ENCODE data around the gene SEC14L5.
A peak's percentile ranks its signal among the peaks of the same experiment; 100 is the strongest.
"Not testable (repeated sequence)": the region's sequence is repeated elsewhere in the genome, so short reads cannot be mapped to it uniquely, and the experiment has no call there.

The SEC14L5 gene

GRCh38 chr16:5042574-5043171 lies 84.5 kb downstream of the SEC14L5 start:
- Histone ChIP-seq H3K9me3 (ENCODE audit: severe bottlenecking) (no peaks in the 10 kb centered on the region), H3K36me3 (no peaks in the 10 kb centered on the region), H3K27me3 (ENCODE audit: insufficient read depth, low read depth, severe bottlenecking) (no peaks in the 10 kb centered on the region), H3K4me3 (ENCODE audit: low read depth, low read length) (no peak overlapping the region), H3K27ac (no peak overlapping the region)
- TF ChIP-seq CTCF (IDR thresholded peaks at IDR 0.05; ENCODE audit: low read depth, low read length) = peak; percentile 40
- DNase-seq = no peak

GRCh38 chr16:5044011-5044540 lies 85.9 kb downstream of the SEC14L5 start:
- DNase-seq = no peak
- TF ChIP-seq CTCF (IDR thresholded peaks at IDR 0.05; ENCODE audit: low read depth, low read length) = no peak

GRCh38 chr16:5044581-5044980 lies 86.5 kb downstream of the SEC14L5 start:
- not testable (repeated sequence) for H3K27me3 ChIP-seq (ENCODE audit: insufficient read depth, low read depth, severe bottlenecking); H3K36me3 ChIP-seq

More at GRCh38 chr16:5044011-5044540, 85.9 kb downstream of the SEC14L5 start:
- H3K9me3 ChIP-seq (ENCODE audit: severe bottlenecking) = no peaks in the 10 kb centered on the region
- H3K36me3 ChIP-seq = no peaks in the 10 kb centered on the region
- H3K4me3 ChIP-seq (ENCODE audit: low read depth, low read length) = no peak overlapping the region
- no peaks in the 10 kb centered on the region for H3K27me3 ChIP-seq (ENCODE audit: insufficient read depth, low read depth, severe bottlenecking)
- H3K27ac ChIP-seq = no peak overlapping the region

GRCh38 chr16:5045499-5046115 lies 87.5 kb downstream of the SEC14L5 start:
- no peaks in the 10 kb centered on the region for H3K9me3 ChIP-seq (ENCODE audit: severe bottlenecking)
- DNase-seq = no peak
- H3K36me3 ChIP-seq = no peaks in the 10 kb centered on the region
- no peak overlapping the region for H3K4me3 ChIP-seq (ENCODE audit: low read depth, low read length)
- no peak overlapping the region for H3K27ac ChIP-seq
- H3K27me3 ChIP-seq (ENCODE audit: insufficient read depth, low read depth, severe bottlenecking) = no peaks in the 10 kb centered on the region
- TF ChIP-seq CTCF (IDR thresholded peaks at IDR 0.05; ENCODE audit: low read depth, low read length) = no peak

More at GRCh38 chr16:5044581-5044980, 86.5 kb downstream of the SEC14L5 start:
- H3K9me3 ChIP-seq (ENCODE audit: severe bottlenecking); H3K27ac ChIP-seq; H3K4me3 ChIP-seq (ENCODE audit: low read depth, low read length); DNase-seq: not testable (repeated sequence)

GRCh38 chr16:5046914-5047313 lies 88.8 kb downstream of the SEC14L5 start:
- no peak for TF ChIP-seq CTCF (IDR thresholded peaks at IDR 0.05; ENCODE audit: low read depth, low read length)
- no peaks in the 10 kb centered on the region for H3K9me3 ChIP-seq (ENCODE audit: severe bottlenecking)

GRCh38 chr16:5054876-5055865 lies 97.0 kb downstream of the SEC14L5 start:
- H3K36me3 ChIP-seq = no peaks in the 10 kb centered on the region
- DNase-seq = no peak
- H3K9me3 ChIP-seq (ENCODE audit: severe bottlenecking) = no peaks in the 10 kb centered on the region
- TF ChIP-seq CTCF (IDR thresholded peaks at IDR 0.05; ENCODE audit: low read depth, low read length) = no peak
- H3K4me3 ChIP-seq (ENCODE audit: low read depth, low read length) = no peak overlapping the region
- no peaks in the 10 kb centered on the region for H3K27me3 ChIP-seq (ENCODE audit: insufficient read depth, low read depth, severe bottlenecking)
- H3K27ac ChIP-seq = no peak overlapping the region

More at GRCh38 chr16:5046914-5047313, 88.8 kb downstream of the SEC14L5 start:
- no peak for DNase-seq
- Histone ChIP-seq H3K36me3 (no peaks in the 10 kb centered on the region), H3K27me3 (ENCODE audit: insufficient read depth, low read depth, severe bottlenecking) (no peaks in the 10 kb centered on the region), H3K4me3 (ENCODE audit: low read depth, low read length) (no peak overlapping the region), H3K27ac (no peak overlapping the region)

Measured in WERI-Rb-1 (cell line).